ENCODE results near the gene ZNF888. TPM values are rescaled to one million over a fixed set of nuclear protein-coding genes. Genes with fewer than 3 reads are reported as not detected.
"Not testable (repeated sequence)": the region's sequence is repeated elsewhere in the genome, so short reads cannot be mapped to it uniquely, and the experiment has no call there.

ZNF888 gene
- total RNA-seq, 1 experiment from 2014 or later = 13.4 TPM

DNA sequence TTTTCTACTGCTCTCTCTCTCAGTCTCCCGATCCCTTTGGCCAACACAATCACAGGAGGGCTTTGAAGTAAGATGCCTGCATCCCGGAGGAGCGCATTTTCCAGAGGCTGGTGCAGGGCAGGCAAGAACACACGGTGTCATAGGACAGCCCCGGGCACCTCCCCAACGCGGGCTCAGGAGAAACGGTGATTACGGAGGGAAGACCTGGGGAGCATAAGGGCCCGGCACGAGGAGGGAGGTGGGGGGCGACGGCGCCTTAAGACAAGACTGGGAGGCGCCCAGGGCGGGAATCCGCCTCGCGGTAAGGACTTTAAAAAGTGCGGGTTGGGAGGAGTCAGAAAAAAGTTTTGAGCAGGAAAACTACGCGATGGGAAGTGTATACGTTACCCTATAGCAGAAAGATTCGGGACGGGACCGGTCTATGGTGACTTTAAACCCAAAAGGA is 18.7 kb upstream of the ZNF888 start:
- Histone ChIP-seq H3K23me2 (ENCODE audit: insufficient read length, low read depth, low read length, poor library complexity, severe bottlenecking) (peaks cover 4% of the 10 kb centered on the region), H2BK20ac (ENCODE audit: low read depth, low read length, poor library complexity, severe bottlenecking) (no peak overlapping the region), H3K9me3 (ENCODE audit: control insufficient read depth, low read depth, low read length) (no peaks in the 10 kb centered on the region), H3K27ac (ENCODE audit: insufficient read length, low read depth, low read length) (no peak overlapping the region), H3K23ac (ENCODE audit: insufficient read length, low read depth, low read length) (no peak overlapping the region), H4K5ac (ENCODE audit: insufficient read length, low read depth, low read length) (no peak overlapping the region), H3K56ac (ENCODE audit: insufficient read length, low read depth, low read length) (no peak overlapping the region), H3K79me2 (ENCODE audit: insufficient read depth, low read length) (peaks cover 6% of the 10 kb centered on the region; the same call in 1 of the 2 replicates), H3T11ph (ENCODE audit: low read length) (no peak overlapping the region), H3K9ac (ENCODE audit: extremely low read depth, insufficient read length, low read length) (peak overlapping the region; percentile 80), H2AFZ (ENCODE audit: low read length) (no peak overlapping the region), H3K79me1 (ENCODE audit: insufficient read depth, low read depth, low read length, poor library complexity, severe bottlenecking) (peaks cover 6% of the 10 kb centered on the region), H2BK120ac (ENCODE audit: low read depth, low read length, poor library complexity, severe bottlenecking) (no peak overlapping the region), H3K4me2 (ENCODE audit: insufficient read depth, insufficient read length, low read length) (peak overlapping the region; percentile 86), H4K8ac (replicated peaks; ENCODE audit: insufficient read length, low read depth, low read length) (no peak overlapping the region), H3K18ac (ENCODE audit: insufficient read length, low read depth, low read length) (peak overlapping the region; percentile 70), H3K14ac (ENCODE audit: insufficient read depth, low read length) (peak overlapping the region; percentile 39), H2BK12ac (ENCODE audit: insufficient read length, low read depth, low read length) (no peak overlapping the region), H3K27me3 (ENCODE audit: insufficient read depth, low read length) (no peaks in the 10 kb centered on the region), H2AK5ac (ENCODE audit: insufficient read length, low read length) (no peak overlapping the region), H4K20me1 (ENCODE audit: control insufficient read depth, insufficient read depth, insufficient read length) (no peaks in the 10 kb centered on the region), H3K4ac (ENCODE audit: low read depth, low read length) (no peak overlapping the region), H2BK15ac (ENCODE audit: low read depth, low read length) (no peak overlapping the region), H2BK5ac (ENCODE audit: insufficient read length, low read length) (no peak overlapping the region), H4K91ac (ENCODE audit: insufficient read length, low read depth, low read length) (no peak overlapping the region), H3K4me1 (ENCODE audit: insufficient read depth, low read length) (peaks cover 6% of the 10 kb centered on the region; the same call in 1 of the 2 replicates)
- no CpG with 5 or more reads among the region's 26 CpGs for WGBS (ENCODE audit: extremely low coverage, insufficient read length, low lambda C conversion rate)
- Mint-ChIP-seq H3K4me3 (peak overlapping the region; percentile 93 to 94), H3K36me3 (ENCODE audit: insufficient read depth in 1 of 3, low read depth in 3 of 3) (peaks cover 8 to 13% (median 10%) of the 10 kb centered on the region in 3 experiments; a peak in 5 of 7 replicates), H3K27me3 (ENCODE audit: low read depth) (no peaks in the 10 kb centered on the region; the same call in 1 of the 2 replicates), H3K4me1 (peaks cover 34 to 49% of the 10 kb centered on the region in 2 experiments), H3K9me3 (no peaks in the 10 kb centered on the region; a peak in 2 of 5 replicates), H3K27ac (peak overlapping the region; percentile 84 to 97 (median 90))
- TF ChIP-seq, protein P1, sequence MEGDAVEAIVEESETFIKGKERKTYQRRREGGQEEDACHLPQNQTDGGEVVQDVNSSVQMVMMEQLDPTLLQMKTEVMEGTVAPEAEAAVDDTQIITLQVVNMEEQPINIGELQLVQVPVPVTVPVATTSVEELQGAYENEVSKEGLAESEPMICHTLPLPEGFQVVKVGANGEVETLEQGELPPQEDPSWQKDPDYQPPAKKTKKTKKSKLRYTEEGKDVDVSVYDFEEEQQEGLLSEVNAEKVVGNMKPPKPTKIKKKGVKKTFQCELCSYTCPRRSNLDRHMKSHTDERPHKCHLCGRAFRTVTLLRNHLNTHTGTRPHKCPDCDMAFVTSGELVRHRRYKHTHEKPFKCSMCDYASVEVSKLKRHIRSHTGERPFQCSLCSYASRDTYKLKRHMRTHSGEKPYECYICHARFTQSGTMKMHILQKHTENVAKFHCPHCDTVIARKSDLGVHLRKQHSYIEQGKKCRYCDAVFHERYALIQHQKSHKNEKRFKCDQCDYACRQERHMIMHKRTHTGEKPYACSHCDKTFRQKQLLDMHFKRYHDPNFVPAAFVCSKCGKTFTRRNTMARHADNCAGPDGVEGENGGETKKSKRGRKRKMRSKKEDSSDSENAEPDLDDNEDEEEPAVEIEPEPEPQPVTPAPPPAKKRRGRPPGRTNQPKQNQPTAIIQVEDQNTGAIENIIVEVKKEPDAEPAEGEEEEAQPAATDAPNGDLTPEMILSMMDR (conservative IDR thresholded peaks at IDR 0.05) = no peak
- peak; percentile 46 for DNase-seq

DNA sequence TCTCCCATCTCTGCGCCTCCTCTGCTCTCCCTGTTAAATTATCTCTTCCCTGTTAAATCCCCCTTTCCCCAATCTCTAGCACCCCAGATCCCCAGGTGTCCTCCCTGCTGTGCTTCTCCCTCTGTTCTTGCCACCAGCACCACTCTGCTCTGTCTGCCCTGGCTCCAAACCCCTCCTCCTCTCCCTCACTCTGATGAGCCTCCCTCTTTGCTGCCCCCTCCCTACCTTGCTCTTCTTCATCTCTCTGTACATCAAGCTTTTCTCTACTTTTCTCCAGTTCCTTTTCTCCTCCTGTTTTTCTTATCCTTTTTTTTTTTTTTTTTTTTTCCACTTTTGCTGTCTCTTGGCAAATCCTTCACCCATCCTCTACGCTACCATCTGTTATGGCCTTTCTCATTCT is 18.3 kb upstream of the ZNF888 start:
- H2BK20ac ChIP-seq (ENCODE audit: low read depth, low read length, poor library complexity, severe bottlenecking); H3K18ac ChIP-seq (ENCODE audit: insufficient read length, low read depth, low read length); H3K27ac ChIP-seq (ENCODE audit: insufficient read length, low read depth, low read length); H2AFZ ChIP-seq (ENCODE audit: low read length); H3K9me3 ChIP-seq (ENCODE audit: control insufficient read depth, low read depth, low read length); H2BK5ac ChIP-seq (ENCODE audit: insufficient read length, low read length); H3K4me1 ChIP-seq (ENCODE audit: insufficient read depth, low read length); H3K23ac ChIP-seq (ENCODE audit: insufficient read length, low read depth, low read length); H3K9me3 Mint-ChIP-seq; H4K8ac ChIP-seq (replicated peaks; ENCODE audit: insufficient read length, low read depth, low read length); H3T11ph ChIP-seq (ENCODE audit: low read length); H3K79me2 ChIP-seq (ENCODE audit: insufficient read depth, low read length); H3K56ac ChIP-seq (ENCODE audit: insufficient read length, low read depth, low read length); H3K79me1 ChIP-seq (ENCODE audit: insufficient read depth, low read depth, low read length, poor library complexity, severe bottlenecking); H3K27me3 ChIP-seq (ENCODE audit: insufficient read depth, low read length); H3K23me2 ChIP-seq (ENCODE audit: insufficient read length, low read depth, low read length, poor library complexity, severe bottlenecking); H3K4ac ChIP-seq (ENCODE audit: low read depth, low read length); H4K20me1 ChIP-seq (ENCODE audit: control insufficient read depth, insufficient read depth, insufficient read length); H3K14ac ChIP-seq (ENCODE audit: insufficient read depth, low read length); DNase-seq; H3K27me3 Mint-ChIP-seq (ENCODE audit: low read depth); H2BK12ac ChIP-seq (ENCODE audit: insufficient read length, low read depth, low read length); H4K5ac ChIP-seq (ENCODE audit: insufficient read length, low read depth, low read length); H2BK120ac ChIP-seq (ENCODE audit: low read depth, low read length, poor library complexity, severe bottlenecking); H2BK15ac ChIP-seq (ENCODE audit: low read depth, low read length); H4K91ac ChIP-seq (ENCODE audit: insufficient read length, low read depth, low read length); H2AK5ac ChIP-seq (ENCODE audit: insufficient read length, low read length): not testable (repeated sequence)
- WGBS (ENCODE audit: extremely low coverage, insufficient read length, low lambda C conversion rate) = no CpG with 5 or more reads among the region's 2 CpGs
- Mint-ChIP-seq H3K4me3 (peak overlapping the region; percentile 93 to 94), H3K36me3 (ENCODE audit: insufficient read depth in 1 of 3, low read depth in 3 of 3) (peaks cover 13 to 17% (median 14%) of the 10 kb centered on the region in 3 experiments; a peak in 5 of 7 replicates), H3K27ac (peak overlapping the region in 2 of 3 experiments; percentile 84 to 97; a peak in 6 of 7 replicates), H3K4me1 (peaks cover 34 to 49% of the 10 kb centered on the region in 2 experiments)
- peak overlapping the region; percentile 86 for H3K4me2 ChIP-seq (ENCODE audit: insufficient read depth, insufficient read length, low read length)
- peak overlapping the region; percentile 80 for H3K9ac ChIP-seq (ENCODE audit: extremely low read depth, insufficient read length, low read length)

Measured in H9 (cell line).